ENCODE data around the gene NKAIN2.
"Not testable (repeated sequence)": the region's sequence is repeated elsewhere in the genome, so short reads cannot be mapped to it uniquely, and the experiment has no call there.

Gene NKAIN2

GRCh38 chr6:124205921-124206320 is 402.3 kb downstream of the NKAIN2 start:
- no peak for TF ChIP-seq CTCF (IDR thresholded peaks at IDR 0.05; ENCODE audit: low read depth, low read length, missing control alignments)
- H3K4me3 ChIP-seq (replicated peaks; ENCODE audit: low read depth, low read length), result no peak overlapping the region
- no peak for DNase-seq (ENCODE audit: extremely low read depth, low read depth)

DNA sequence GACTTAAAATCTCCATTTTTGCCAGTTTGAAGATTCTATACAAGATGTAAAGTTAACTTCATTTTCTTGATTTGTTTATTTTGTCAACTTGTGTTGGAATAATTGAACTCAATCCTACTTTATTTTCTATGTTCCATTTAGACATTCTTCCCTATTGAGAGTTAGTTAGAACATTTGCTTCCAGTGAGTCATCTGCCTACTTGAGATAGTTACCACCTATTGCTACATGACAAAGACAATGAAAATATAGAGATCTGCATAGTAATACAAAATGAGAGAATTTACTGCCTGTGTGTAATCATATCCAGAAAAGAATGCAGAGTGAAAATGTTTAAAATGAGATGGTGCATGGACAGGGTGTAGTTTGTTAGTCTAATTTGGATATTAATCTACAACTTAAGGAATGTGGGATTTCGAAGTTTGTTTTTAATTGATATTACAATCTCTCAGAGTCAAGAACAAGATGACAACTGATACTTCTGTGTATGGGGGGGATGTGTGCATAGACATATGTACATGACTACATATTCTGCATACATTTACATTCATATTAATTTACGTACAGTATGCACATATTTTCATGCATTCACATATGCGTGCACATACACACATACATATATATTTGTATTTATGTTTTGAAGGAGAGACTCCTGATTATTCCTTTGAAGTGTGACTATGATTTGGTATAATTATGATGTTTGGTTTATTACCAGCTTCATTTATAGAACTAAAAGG is 420.1 kb downstream of the NKAIN2 start:
- H3K4me3 ChIP-seq (replicated peaks; ENCODE audit: low read depth, low read length), result no peak overlapping the region
- DNase-seq (ENCODE audit: extremely low read depth, low read depth), result no peak
- TF ChIP-seq CTCF (IDR thresholded peaks at IDR 0.05; ENCODE audit: low read depth, low read length, missing control alignments), result no peak

GRCh38 chr6:124226396-124226795 is 422.7 kb downstream of the NKAIN2 start:
- DNase-seq (ENCODE audit: extremely low read depth, low read depth), result no peak
- H3K4me3 ChIP-seq (replicated peaks; ENCODE audit: low read depth, low read length), result no peak overlapping the region
- TF ChIP-seq CTCF (IDR thresholded peaks at IDR 0.05; ENCODE audit: low read depth, low read length, missing control alignments), result no peak

- no peak for TF ChIP-seq CTCF (IDR thresholded peaks at IDR 0.05; ENCODE audit: low read depth, low read length, missing control alignments)
- no peak overlapping the region for H3K4me3 ChIP-seq (replicated peaks; ENCODE audit: low read depth, low read length)
- no peak for DNase-seq (ENCODE audit: extremely low read depth, low read depth)
Measured at GRCh38 chr6:124233221-124233620, 429.6 kb downstream of the NKAIN2 start.

DNA sequence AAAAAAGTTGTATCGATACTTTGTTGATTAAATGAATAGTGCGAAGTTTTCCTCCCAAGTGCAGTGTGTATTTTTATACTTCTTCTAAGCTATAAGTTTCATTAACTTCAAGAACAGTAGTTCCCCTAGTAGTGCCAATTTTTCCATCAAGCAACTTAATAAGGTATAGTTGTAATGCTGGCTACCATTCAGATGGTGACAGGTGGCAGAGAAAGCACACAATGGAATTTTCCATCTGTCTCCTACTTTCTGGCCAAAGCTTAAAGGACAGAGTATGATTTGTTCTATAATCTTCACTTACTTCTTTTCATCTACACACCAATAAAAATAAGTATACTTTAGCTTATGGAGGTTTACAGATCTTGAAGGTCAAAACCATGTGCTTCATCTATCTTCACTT is 431.1 kb downstream of the NKAIN2 start:
- H3K4me3 ChIP-seq (replicated peaks; ENCODE audit: low read depth, low read length), result no peak overlapping the region

GRCh38 chr6:124237911-124238310 is 434.2 kb downstream of the NKAIN2 start:
- DNase-seq (ENCODE audit: extremely low read depth, low read depth), result no peak
- no peak overlapping the region for H3K4me3 ChIP-seq (replicated peaks; ENCODE audit: low read depth, low read length)
- no peak for TF ChIP-seq CTCF (IDR thresholded peaks at IDR 0.05; ENCODE audit: low read depth, low read length, missing control alignments)

More for the DNA sequence above, 431.1 kb downstream of the NKAIN2 start:
- TF ChIP-seq CTCF (IDR thresholded peaks at IDR 0.05; ENCODE audit: low read depth, low read length, missing control alignments), result no peak
- DNase-seq (ENCODE audit: extremely low read depth, low read depth), result no peak

- H3K4me3 ChIP-seq (replicated peaks; ENCODE audit: low read depth, low read length); DNase-seq (ENCODE audit: extremely low read depth, low read depth): not testable (repeated sequence)
Measured at GRCh38 chr6:124238408-124238807, 434.7 kb downstream of the NKAIN2 start.

All from HFF-Myc (cell line).